Measurements from ENCODE around the gene UNC45B. TPM values are rescaled to one million over a fixed set of nuclear protein-coding genes. Genes with fewer than 3 reads are reported as not detected.
"Not testable (repeated sequence)": the region's sequence is repeated elsewhere in the genome, so short reads cannot be mapped to it uniquely, and the experiment has no call there.

UNC45B gene
- total RNA-seq, 1 donor, result not detected

GRCh38 chr17:35170968-35171771, 23.6 kb downstream of the UNC45B start:
- peak; percentile 23 for DNase-seq (ENCODE audit: low read depth)
- peak; percentile 20 for TF ChIP-seq CTCF (IDR thresholded peaks at IDR 0.05; ENCODE audit: insufficient read depth, low read depth, low read length)
- H3K4me3 ChIP-seq (ENCODE audit: low read depth, low read length), result no peak overlapping the region

- TF ChIP-seq CTCF (IDR thresholded peaks at IDR 0.05; ENCODE audit: insufficient read depth, low read depth, low read length), result no peak
- DNase-seq (ENCODE audit: low read depth), result peak; percentile 8
- no peak overlapping the region for H3K4me3 ChIP-seq (ENCODE audit: low read depth, low read length)
Observed at GRCh38 chr17:35171834-35172233, 24.2 kb downstream of the UNC45B start.

- H3K4me3 ChIP-seq (ENCODE audit: low read depth, low read length); DNase-seq (ENCODE audit: low read depth): not testable (repeated sequence)
Observed at GRCh38 chr17:35172321-35172720, 24.7 kb downstream of the UNC45B start.

- TF ChIP-seq CTCF (IDR thresholded peaks at IDR 0.05; ENCODE audit: insufficient read depth, low read depth, low read length), result no peak
- DNase-seq (ENCODE audit: low read depth), result no peak
- no peak overlapping the region for H3K4me3 ChIP-seq (ENCODE audit: low read depth, low read length)
Observed at GRCh38 chr17:35174835-35175334, 27.3 kb downstream of the UNC45B start.

- H3K4me3 ChIP-seq (ENCODE audit: low read depth, low read length), result no peak overlapping the region
- DNase-seq (ENCODE audit: low read depth), result no peak
- TF ChIP-seq CTCF (IDR thresholded peaks at IDR 0.05; ENCODE audit: insufficient read depth, low read depth, low read length), result no peak
Observed at GRCh38 chr17:35175638-35176415, 28.2 kb downstream of the UNC45B start.

- no peak for TF ChIP-seq CTCF (IDR thresholded peaks at IDR 0.05; ENCODE audit: insufficient read depth, low read depth, low read length)
- no peak overlapping the region for H3K4me3 ChIP-seq (ENCODE audit: low read depth, low read length)
- DNase-seq (ENCODE audit: low read depth), result no peak
Observed at GRCh38 chr17:35176897-35177296, 29.3 kb downstream of the UNC45B start.

GRCh38 chr17:35179379-35179778, 31.8 kb downstream of the UNC45B start:
- DNase-seq (ENCODE audit: low read depth); H3K4me3 ChIP-seq (ENCODE audit: low read depth, low read length): not testable (repeated sequence)

Measured in fibroblast of villous mesenchyme (primary cell).